GM12891 (cell line): ENCODE measurements around the gene PKP1.

Experiments
- DNase-seq: peaks from one replicate; pipeline ENCODE4 v3.0.0; 2011; ENCODE audit warnings: low spot score; ENCODE audit not compliant: insufficient read length
- FAIRE-seq: peaks from 2 replicates; lab custom pipeline; 2011; peaks lifted over from hg19 to GRCh38; lab: Jason Lieb, UNC
- PAX5 ChIP-seq: IDR thresholded peaks from 2 replicates; pipeline ENCODE4 v1.6.1; 2011; ENCODE audit warnings: low read length, moderate library complexity, mild to moderate bottlenecking; ENCODE audit not compliant: insufficient read depth, severe bottlenecking
- POLR2A ChIP-seq: IDR thresholded peaks from 2 replicates; pipeline ENCODE4 v1.6.1; 2011; ENCODE audit warnings: low read depth, low read length, control low read depth
- POLR2AphosphoS5 ChIP-seq: IDR thresholded peaks from 2 replicates; pipeline ENCODE4 v1.6.1; 2011; ENCODE audit warnings: low read depth, low read length, control low read depth
- POU2F2 ChIP-seq: IDR thresholded peaks from 2 replicates; pipeline ENCODE4 v1.6.1; 2011; ENCODE audit warnings: low read depth, mild to moderate bottlenecking, control low read depth, low read length, moderate library complexity
- SPI1 ChIP-seq: IDR thresholded peaks from 2 replicates; pipeline ENCODE4 v1.6.1; 2011; ENCODE audit warnings: low read depth, low read length, control low read depth
- TAF1 ChIP-seq: IDR thresholded peaks from 2 replicates; pipeline ENCODE4 v1.6.1; 2011; ENCODE audit warnings: low read depth, low read length, control low read depth

Gene PKP1

DNA sequence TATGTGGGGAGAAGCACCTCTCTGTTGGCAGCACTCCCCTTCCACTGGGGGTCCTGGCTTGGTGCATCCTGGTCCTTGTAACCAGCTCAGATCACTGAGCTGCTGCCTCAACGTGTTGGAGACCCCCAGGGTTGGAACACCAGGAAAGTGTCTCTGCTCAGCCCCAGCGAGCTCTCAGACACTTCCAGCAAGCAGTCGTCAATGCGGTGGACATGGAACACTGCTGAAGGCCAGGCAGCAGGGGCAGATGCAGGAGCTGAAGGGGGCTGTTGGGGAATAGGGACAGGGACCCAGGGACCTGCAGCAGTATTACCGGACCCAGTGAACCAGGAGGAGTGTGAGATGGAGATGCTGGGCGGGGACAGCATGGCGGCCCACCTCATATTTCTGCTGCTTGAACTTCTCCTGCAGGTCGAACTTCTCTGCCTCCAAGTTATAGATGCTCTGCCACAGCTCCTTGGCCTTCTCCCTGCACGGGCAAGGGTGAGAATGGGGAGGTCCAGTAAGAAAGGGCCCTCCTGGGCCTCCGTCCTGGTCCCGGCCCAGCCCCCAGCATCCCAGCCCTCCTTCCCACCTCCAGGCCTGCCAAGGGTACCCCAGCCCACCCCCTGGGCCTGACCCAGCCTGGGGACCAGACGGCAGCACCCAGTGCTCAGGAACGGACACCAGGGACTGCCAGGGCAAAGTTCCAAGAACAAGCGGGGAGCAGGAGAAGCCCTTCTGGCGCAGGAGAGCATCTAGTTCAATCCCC is 77.8 kb downstream of the PKP1 start:
- no peak for FAIRE-seq
- TF ChIP-seq SPI1 (no peak), POLR2A (no peak), POU2F2 (no peak), PAX5 (no peak)

DNA sequence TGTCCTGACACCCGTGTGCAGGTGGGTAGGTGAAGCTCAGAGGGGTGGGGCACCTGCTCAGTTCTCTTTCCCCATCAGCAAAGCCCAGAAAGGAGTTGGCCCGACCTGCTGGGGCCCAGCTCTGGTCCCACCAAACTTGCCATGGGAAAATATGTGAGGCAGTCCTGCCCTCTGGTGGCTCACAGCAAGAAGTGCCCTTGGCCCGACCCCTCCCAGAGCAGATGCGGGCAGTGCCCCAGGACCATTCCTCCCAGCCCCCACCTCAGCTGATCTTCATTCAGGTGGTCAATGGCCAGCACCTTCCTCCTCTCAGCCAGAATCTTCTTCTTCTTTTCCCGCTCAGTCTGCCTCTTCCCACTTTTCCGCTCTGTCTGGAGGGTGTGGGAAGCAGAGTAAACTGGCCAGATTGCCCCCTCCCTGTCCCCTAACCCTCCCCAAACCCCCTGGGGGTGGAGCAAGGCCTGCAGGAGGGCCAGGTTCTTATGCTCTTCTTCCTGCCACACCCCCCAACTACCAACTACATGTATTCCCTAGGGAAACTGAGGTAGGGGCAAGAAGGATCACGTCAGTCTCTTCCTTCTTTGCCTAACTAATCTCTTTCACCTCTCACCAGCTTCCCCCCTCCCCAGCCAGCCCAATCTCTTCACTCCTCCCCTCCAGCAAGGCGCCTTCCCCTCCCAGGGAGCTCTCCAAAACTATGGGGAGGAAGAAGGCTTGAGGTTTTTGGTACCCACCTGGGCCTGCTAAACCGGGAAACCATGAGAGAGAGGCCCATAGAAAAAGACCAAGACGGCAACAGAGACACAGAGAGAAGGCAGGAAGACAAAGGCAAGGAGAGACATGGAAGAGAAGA is 78.6 kb downstream of the PKP1 start:
- TF ChIP-seq PAX5 (no peak), POU2F2 (no peak), POLR2AphosphoS5 (no peak), TAF1 (no peak), POLR2A (no peak), SPI1 (no peak)
- DNase-seq = peak; percentile 89
- peak; percentile 58 for FAIRE-seq

More for the DNA sequence above, 77.8 kb downstream of the PKP1 start:
- no peak for DNase-seq

DNA sequence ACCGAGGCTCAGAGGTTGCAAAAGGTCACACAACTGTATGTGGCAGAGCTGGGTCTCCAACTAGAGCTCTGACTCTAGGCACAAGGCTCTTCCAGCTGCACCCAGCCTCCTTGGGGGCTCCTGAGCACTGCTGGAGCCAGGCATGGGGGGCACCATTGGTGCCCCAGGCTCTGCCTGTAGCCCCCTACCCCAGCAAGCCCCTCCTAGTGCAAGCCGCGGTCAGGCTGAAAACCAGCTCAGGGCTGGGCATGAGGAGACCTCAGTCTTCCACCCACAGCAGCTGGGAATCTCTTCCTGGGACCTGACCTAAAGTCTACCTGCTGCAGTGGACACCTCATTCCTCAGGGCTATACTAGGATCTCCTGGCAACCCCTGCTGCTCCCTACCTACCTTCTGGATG is 79.6 kb downstream of the PKP1 start:
- TF ChIP-seq TAF1 (no peak), PAX5 (no peak), POLR2A (no peak), SPI1 (no peak), POLR2AphosphoS5 (no peak), POU2F2 (no peak)
- DNase-seq = no peak
- FAIRE-seq = no peak

DNA sequence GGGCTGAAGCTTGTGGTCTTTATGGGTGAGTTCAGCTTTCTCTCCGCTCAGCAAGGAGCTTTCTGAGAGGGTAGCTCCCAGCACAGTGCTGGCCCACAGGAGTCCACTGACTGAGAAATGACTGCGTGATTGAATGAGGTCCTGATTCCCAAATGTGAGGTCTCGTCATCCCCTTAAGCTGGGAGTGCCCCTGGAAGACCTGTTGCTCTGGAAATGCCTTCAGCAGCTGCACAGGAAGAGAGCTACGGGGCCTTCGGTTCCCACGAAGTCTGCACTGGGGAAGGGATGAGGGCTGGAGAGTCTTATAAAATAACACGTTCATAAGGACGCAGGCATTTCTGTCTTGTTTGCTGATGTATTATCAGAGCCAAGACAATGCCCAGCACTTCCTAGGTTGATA is 80.2 kb downstream of the PKP1 start:
- DNase-seq (no peak), FAIRE-seq (no peak)
- TF ChIP-seq POU2F2 (no peak), POLR2A (no peak), POLR2AphosphoS5 (no peak), TAF1 (no peak), SPI1 (no peak), PAX5 (no peak)

DNA sequence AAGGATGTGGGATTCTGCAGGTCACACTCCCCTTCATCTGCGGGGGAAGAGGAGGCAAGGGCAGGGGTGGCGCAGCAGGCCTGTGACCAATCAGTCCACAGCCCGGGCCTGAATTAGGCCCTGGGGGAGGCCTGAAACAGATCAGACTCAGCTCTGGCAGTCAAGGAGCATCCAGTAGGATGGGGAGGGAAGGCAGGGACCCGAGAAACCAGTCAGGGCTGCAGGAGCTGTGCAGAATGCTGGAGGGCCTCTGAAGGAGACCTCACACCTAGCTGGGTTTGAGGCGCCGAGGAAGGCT is 81.5 kb downstream of the PKP1 start:
- DNase-seq (no peak), FAIRE-seq (no peak)
- TF ChIP-seq POLR2A = no peak
- TF ChIP-seq POLR2AphosphoS5 = no peak
- TF ChIP-seq SPI1 = no peak
- TF ChIP-seq PAX5 = no peak
- TF ChIP-seq POU2F2 = no peak
- TF ChIP-seq TAF1 = no peak

DNA sequence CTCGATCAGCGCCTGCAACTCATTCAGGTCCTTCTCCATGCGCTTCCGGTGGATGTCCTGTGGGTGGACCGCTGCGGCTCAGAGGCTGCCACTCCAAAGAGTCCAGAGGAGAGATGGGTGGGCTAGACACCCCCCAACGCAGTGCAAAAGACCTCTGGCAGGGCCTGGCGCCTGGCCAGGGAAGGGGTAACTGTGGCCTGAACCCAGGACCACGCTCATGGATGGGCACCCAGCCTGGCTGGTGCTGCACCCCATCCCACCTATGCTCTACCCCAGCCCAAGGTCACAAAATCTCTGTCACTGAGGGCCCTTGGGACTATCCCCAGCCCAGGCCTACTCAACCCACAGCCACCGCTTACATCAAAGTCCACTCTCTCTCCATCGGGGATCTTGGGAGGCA is 81.9 kb downstream of the PKP1 start:
- DNase-seq (no peak), FAIRE-seq (no peak)
- TF ChIP-seq POLR2AphosphoS5 (no peak), POLR2A (no peak), POU2F2 (no peak), PAX5 (no peak), SPI1 (no peak), TAF1 (no peak)

DNA sequence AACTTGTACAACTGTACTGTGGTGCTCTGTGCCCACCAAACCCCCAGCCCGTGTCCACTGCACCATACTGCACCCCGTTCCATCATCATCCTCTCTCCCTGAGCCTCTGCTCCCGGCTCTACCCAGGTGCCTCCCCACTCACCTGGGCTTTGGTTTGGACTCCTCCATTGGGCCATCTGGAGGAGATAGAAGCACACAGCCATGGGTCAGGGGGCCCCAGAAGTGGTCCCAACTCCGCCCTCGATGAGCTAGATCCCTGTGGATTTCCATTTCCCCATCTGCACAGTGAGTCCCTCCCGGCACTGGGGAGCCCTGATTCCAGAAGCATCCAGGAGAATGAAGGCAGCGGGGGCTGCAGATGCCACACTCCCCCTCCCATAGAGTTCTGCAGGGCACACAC is 83.4 kb downstream of the PKP1 start:
- TF ChIP-seq TAF1 (no peak), SPI1 (no peak), POU2F2 (no peak), POLR2AphosphoS5 (no peak), POLR2A (no peak), PAX5 (no peak)
- FAIRE-seq = no peak
- no peak for DNase-seq

DNA sequence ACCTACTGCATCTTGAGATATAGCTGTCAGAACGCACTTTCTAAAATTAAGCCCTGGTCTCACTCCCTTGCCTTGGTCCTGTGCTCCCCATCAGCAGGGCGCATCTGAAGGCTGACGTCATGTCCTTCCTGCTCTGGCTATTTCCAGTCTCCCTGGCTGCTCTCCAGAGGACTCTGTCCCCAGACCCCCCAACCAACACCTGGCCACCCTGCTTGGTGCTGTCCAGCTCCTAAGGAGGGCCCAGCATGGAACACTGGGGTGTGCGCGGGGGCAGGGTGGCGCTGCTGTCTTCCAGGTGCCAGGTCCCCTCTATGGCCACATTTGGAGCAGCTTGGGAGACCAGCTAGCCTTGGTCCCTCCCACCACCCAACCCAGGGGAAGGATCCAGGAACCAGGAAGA is 85.9 kb downstream of the PKP1 start:
- DNase-seq = no peak
- no peak for FAIRE-seq
- TF ChIP-seq POU2F2 (no peak), SPI1 (no peak), TAF1 (no peak), PAX5 (no peak), POLR2A (no peak), POLR2AphosphoS5 (no peak)

DNA sequence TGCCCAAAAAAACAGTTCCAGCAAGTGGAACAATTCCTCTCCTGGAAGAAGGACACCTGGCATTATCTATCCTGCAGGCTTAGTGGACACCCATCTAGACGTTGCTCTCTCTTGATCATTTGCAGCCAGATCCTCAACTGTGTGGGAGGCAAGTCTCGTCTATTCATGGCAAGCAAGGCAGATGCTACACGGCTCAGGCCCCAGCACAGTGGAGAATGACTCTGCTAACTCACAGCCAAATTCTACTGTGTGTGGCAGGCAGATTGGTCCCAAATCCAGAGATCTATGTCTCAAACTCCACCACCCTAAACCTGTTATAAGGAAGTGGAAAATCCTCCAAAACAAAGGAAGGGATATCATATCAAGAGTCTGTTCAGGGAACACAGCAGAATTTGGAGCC is 87.2 kb downstream of the PKP1 start:
- TF ChIP-seq POLR2AphosphoS5 (no peak), POLR2A (no peak), SPI1 (no peak), TAF1 (no peak), PAX5 (no peak), POU2F2 (no peak)
- FAIRE-seq (no peak), DNase-seq (no peak)
